HEK293 (cell line): ENCODE measurements around the gene DPM1.

Experiments
- CTCF ChIA-PET: fragments of 350-600 bp; formaldehyde crosslinking; extraction: SDS; loops from one replicate; lab custom pipeline; 2021; ENCODE audit warnings: antibody characterized with exemption; lab: Yijun Ruan, JAX
- POLR2A ChIA-PET: fragments of 300-600 bp; formaldehyde crosslinking; extraction: SDS; loops from one replicate; lab custom pipeline; 2020; ENCODE audit warnings: antibody characterized with exemption, inconsistent platforms; lab: Yijun Ruan, JAX
- H3K27ac ChIP-seq: fragments of 200-500 bp; sonication (Bioruptor generic); 2 replicates; pipeline ENCODE4 v1.5.1; 2014; ENCODE audit warnings: low read depth, low read length, control low read depth, inconsistent platforms; ENCODE audit errors: extremely low read depth
- H3K36me3 ChIP-seq, 2 experiments: fragments of 200-500 bp in 1 of 2; sonication (Bioruptor generic) in 1 of 2; 1 replicate in 1 of 2; 2 replicates in 1 of 2; pipeline ENCODE4 v1.5.1; 2014 to 2017; ENCODE audit warnings: inconsistent platforms in 2 of 2, low read length in 2 of 2; ENCODE audit not compliant: control insufficient read depth in 2 of 2, insufficient read depth in 1 of 2
- H3K4me1 ChIP-seq: fragments of 200-500 bp; sonication (Bioruptor generic); 2 replicates; pipeline ENCODE4 v1.5.1; 2014; ENCODE audit warnings: mild to moderate bottlenecking, low read length, inconsistent platforms; ENCODE audit not compliant: control insufficient read depth, insufficient read depth
- H3K4me3 ChIP-seq: 2 replicates; pipeline ENCODE4 v1.5.1; 2011; ENCODE audit warnings: low read depth, mild to moderate bottlenecking, control low read depth, low read length, moderate library complexity
- H3K9me3 ChIP-seq: fragments of 200-500 bp; sonication (Bioruptor generic); 2 replicates; pipeline ENCODE4 v1.5.1; 2014; ENCODE audit warnings: low read depth, low read length, inconsistent platforms; ENCODE audit not compliant: control insufficient read depth, insufficient read depth
- EGR2 ChIP-seq: fragments of 450-650 bp; formaldehyde crosslinking; IDR thresholded peaks from 2 replicates; pipeline ENCODE4 v1.5.1; 2016; ENCODE audit warnings: low read depth, missing biosample characterization, missing genetic modification characterization
- GLI4 ChIP-seq: fragments of 450-650 bp; formaldehyde crosslinking; IDR thresholded peaks from 2 replicates; pipeline ENCODE4 v1.5.1; 2016; ENCODE audit warnings: missing biosample characterization, missing genetic modification characterization
- KLF1 ChIP-seq: fragments of 450-650 bp; formaldehyde crosslinking; IDR thresholded peaks from 2 replicates; pipeline ENCODE4 v1.5.1; 2016; ENCODE audit warnings: missing biosample characterization, missing genetic modification characterization
- KLF10 ChIP-seq: fragments of 450-650 bp; IDR thresholded peaks from 2 replicates; pipeline ENCODE4 v1.5.1; 2018; ENCODE audit warnings: missing biosample characterization, mild to moderate bottlenecking, missing genetic modification characterization
- KLF7 ChIP-seq: fragments of 450-650 bp; formaldehyde crosslinking; IDR thresholded peaks from 2 replicates; pipeline ENCODE4 v1.5.1; 2016; ENCODE audit warnings: missing biosample characterization, missing genetic modification characterization, borderline replicate concordance
- KLF9 ChIP-seq: fragments of 450-650 bp; formaldehyde crosslinking; IDR thresholded peaks from 2 replicates; pipeline ENCODE4 v1.5.1; 2016; ENCODE audit warnings: missing biosample characterization, missing genetic modification characterization, low read depth
- OSR2 ChIP-seq: fragments of 450-650 bp; formaldehyde crosslinking; IDR thresholded peaks from 2 replicates; pipeline ENCODE4 v1.5.1; 2016; ENCODE audit warnings: missing biosample characterization, missing genetic modification characterization
- TSHZ1 ChIP-seq: fragments of 450-650 bp; formaldehyde crosslinking; IDR thresholded peaks from 2 replicates; pipeline ENCODE4 v1.5.1; 2016; ENCODE audit warnings: missing biosample characterization, missing genetic modification characterization, borderline replicate concordance
- ZBTB26 ChIP-seq: fragments of 450-650 bp; formaldehyde crosslinking; optimal IDR thresholded peaks from 2 replicates; pipeline ENCODE3; 2016; ENCODE audit warnings: missing biosample characterization, mild to moderate bottlenecking, missing genetic modification characterization
- ZNF121 ChIP-seq: fragments of 450-650 bp; formaldehyde crosslinking; IDR thresholded peaks from 2 replicates; pipeline ENCODE4 v1.5.1; 2016; ENCODE audit warnings: missing biosample characterization, missing genetic modification characterization
- ZNF292 ChIP-seq: fragments of 450-650 bp; formaldehyde crosslinking; IDR thresholded peaks from 2 replicates; pipeline ENCODE4 v1.5.1; 2016; ENCODE audit warnings: low read depth, missing biosample characterization, missing genetic modification characterization, borderline replicate concordance
- ZNF350 ChIP-seq: fragments of 450-650 bp; formaldehyde crosslinking; IDR thresholded peaks from 2 replicates; pipeline ENCODE4 v1.5.0; 2017; ENCODE audit warnings: missing biosample characterization, mild to moderate bottlenecking, missing genetic modification characterization
- ZNF354C ChIP-seq: fragments of 450-650 bp; formaldehyde crosslinking; IDR thresholded peaks from 2 replicates; pipeline ENCODE4 v1.5.1; 2016; ENCODE audit warnings: missing biosample characterization, missing genetic modification characterization, low read depth, borderline replicate concordance
- ZNF416 ChIP-seq: fragments of 450-650 bp; formaldehyde crosslinking; IDR thresholded peaks from 2 replicates; pipeline ENCODE4 v1.5.1; 2016; ENCODE audit warnings: missing biosample characterization, missing genetic modification characterization
- ZNF426 ChIP-seq: fragments of 450-650 bp; formaldehyde crosslinking; IDR thresholded peaks from 2 replicates; pipeline ENCODE4 v1.5.1; 2017; ENCODE audit warnings: missing biosample characterization, missing genetic modification characterization, mild to moderate bottlenecking, inconsistent platforms, moderate library complexity
- ZNF473 ChIP-seq: fragments of 450-650 bp; formaldehyde crosslinking; IDR thresholded peaks from 2 replicates; pipeline ENCODE4 v1.5.1; 2017; ENCODE audit warnings: missing biosample characterization, missing genetic modification characterization
- ZNF521 ChIP-seq: fragments of 450-650 bp; formaldehyde crosslinking; IDR thresholded peaks from 2 replicates; pipeline ENCODE4 v1.5.1; 2017; ENCODE audit warnings: missing biosample characterization, mild to moderate bottlenecking, missing genetic modification characterization
- ZNF548 ChIP-seq: fragments of 450-650 bp; formaldehyde crosslinking; IDR thresholded peaks from 2 replicates; pipeline ENCODE4 v1.5.1; 2016; ENCODE audit warnings: missing biosample characterization, missing genetic modification characterization
- ZNF707 ChIP-seq: fragments of 450-650 bp; formaldehyde crosslinking; IDR thresholded peaks from 2 replicates; pipeline ENCODE4 v1.5.1; 2016; ENCODE audit warnings: missing biosample characterization, missing genetic modification characterization
- ZNF76 ChIP-seq: fragments of 450-650 bp; formaldehyde crosslinking; IDR thresholded peaks from 2 replicates; pipeline ENCODE4; 2016; ENCODE audit warnings: low read depth, missing biosample characterization, missing genetic modification characterization, borderline replicate concordance
- TF ChIP-seq, protein P1 (sequence below): fragments of 450-650 bp; formaldehyde crosslinking; IDR thresholded peaks from 2 replicates; pipeline ENCODE4 v1.5.1; 2016; ENCODE audit warnings: missing biosample characterization, missing genetic modification characterization
- TF ChIP-seq, protein P2 (sequence below): fragments of 450-650 bp; formaldehyde crosslinking; IDR thresholded peaks from 2 replicates; pipeline ENCODE4 v1.5.1; 2017; ENCODE audit warnings: missing biosample characterization, missing genetic modification characterization

DPM1 gene

DNA sequence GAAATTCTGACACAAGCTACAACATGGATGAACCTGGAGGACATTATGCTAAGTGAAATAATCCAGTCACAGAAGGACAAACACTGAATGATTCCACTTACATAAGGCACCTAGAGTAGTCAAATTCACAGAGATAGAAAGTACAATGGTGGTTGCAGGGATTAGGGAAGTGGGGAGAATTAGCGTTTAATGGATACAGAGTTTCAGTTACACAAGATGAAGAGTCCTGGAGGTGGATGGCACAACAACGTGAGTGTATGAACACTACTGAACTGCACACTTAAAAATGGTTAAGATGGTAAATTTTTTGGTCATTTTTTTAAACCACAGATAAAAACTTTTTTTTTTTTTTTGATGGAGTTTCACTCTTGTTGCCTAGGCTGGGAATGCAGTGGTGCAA, 25.0 kb upstream of the DPM1 start (continued):
- TF ChIP-seq, protein P1, sequence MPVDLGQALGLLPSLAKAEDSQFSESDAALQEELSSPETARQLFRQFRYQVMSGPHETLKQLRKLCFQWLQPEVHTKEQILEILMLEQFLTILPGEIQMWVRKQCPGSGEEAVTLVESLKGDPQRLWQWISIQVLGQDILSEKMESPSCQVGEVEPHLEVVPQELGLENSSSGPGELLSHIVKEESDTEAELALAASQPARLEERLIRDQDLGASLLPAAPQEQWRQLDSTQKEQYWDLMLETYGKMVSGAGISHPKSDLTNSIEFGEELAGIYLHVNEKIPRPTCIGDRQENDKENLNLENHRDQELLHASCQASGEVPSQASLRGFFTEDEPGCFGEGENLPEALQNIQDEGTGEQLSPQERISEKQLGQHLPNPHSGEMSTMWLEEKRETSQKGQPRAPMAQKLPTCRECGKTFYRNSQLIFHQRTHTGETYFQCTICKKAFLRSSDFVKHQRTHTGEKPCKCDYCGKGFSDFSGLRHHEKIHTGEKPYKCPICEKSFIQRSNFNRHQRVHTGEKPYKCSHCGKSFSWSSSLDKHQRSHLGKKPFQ (tag by site-specific recombination) = no peak
- TF ChIP-seq ZNF521 (tag by site-specific recombination) (no peak), ZNF548 (tag by site-specific recombination) (no peak), GLI4 (tag by site-specific recombination) (no peak), ZNF350 (tag by site-specific recombination) (no peak)

DNA sequence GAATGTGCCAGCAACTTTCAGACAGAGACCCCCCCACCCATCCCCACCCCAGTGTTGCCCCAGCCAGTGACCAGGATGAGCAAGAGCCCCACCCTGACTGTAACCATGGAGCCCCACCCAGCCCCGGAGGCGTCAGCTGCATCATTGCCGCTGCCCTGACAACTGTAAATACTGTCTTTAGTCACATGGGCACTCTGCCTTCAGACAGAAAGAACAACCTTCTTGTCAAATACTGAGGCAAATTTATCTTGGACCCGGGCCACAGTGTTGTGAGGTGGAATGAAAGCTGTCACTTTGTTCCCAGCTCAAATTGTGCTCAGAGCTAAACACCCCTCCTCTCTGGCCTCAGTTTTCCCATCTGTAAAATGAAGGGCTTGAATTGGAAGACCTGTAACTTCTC, 24.0 kb upstream of the DPM1 start:
- CTCF ChIA-PET = interaction anchor here (0.5 to 4.3 kb wide), 27 partner anchors 9 to 1139 kb away, joined by 3 to 31 read pairs (median 4); partner anchors contain the start of gene BCAS4
- no peak overlapping the region for H3K27ac ChIP-seq
- no peaks in the 10 kb centered on the region for H3K9me3 ChIP-seq
- TF ChIP-seq OSR2 (tag by site-specific recombination) (no peak), ZNF473 (tag by site-specific recombination) (no peak), ZNF292 (tag by site-specific recombination) (no peak), KLF1 (tag by site-specific recombination) (peak; percentile 80), TSHZ1 (tag by site-specific recombination) (peak; percentile 62; the same call in 1 of the 2 replicates), ZNF426 (tag by site-specific recombination) (no peak), ZNF416 (tag by site-specific recombination) (no peak), ZNF354C (tag by site-specific recombination) (no peak), KLF7 (tag by site-specific recombination) (no peak)
- TF ChIP-seq, all 188 proteins: peak for 2
- H3K4me3 ChIP-seq = no peak overlapping the region
- no peaks in the 10 kb centered on the region for H3K4me1 ChIP-seq
- H3K36me3 ChIP-seq = no peaks in the 10 kb centered on the region
- POLR2A ChIA-PET = interaction anchor here (0.6 kb wide), 1 partner anchor 52 kb away, joined by 4 read pairs; no protein-coding TSS in a partner anchor

DNA sequence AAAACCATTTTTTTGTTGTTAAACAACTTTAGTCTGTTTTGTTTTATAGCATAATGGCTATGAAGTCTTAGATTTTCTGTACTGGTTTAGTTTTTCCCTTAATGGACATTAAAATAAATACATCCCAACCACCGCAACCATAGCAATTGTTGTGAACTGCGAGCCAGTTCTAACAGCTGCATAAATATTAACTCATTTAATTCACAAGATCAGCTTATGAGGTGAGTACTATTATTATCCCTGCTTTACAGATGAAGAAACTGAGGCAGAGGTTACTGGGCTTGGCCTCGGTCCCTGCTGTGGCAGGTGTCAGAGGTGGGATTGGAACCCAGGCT, 23.3 kb upstream of the DPM1 start:
- TF ChIP-seq KLF9 (tag by site-specific recombination) (no peak), ZNF354C (tag by site-specific recombination) (no peak), EGR2 (no peak), ZNF121 (tag by site-specific recombination) (no peak), ZNF76 (tag by site-specific recombination) (no peak), KLF10 (no peak), ZNF707 (tag by site-specific recombination) (no peak), GLI4 (tag by site-specific recombination) (no peak), ZBTB26 (tag by site-specific recombination) (peak; percentile 3)
- TF ChIP-seq, protein P2, sequence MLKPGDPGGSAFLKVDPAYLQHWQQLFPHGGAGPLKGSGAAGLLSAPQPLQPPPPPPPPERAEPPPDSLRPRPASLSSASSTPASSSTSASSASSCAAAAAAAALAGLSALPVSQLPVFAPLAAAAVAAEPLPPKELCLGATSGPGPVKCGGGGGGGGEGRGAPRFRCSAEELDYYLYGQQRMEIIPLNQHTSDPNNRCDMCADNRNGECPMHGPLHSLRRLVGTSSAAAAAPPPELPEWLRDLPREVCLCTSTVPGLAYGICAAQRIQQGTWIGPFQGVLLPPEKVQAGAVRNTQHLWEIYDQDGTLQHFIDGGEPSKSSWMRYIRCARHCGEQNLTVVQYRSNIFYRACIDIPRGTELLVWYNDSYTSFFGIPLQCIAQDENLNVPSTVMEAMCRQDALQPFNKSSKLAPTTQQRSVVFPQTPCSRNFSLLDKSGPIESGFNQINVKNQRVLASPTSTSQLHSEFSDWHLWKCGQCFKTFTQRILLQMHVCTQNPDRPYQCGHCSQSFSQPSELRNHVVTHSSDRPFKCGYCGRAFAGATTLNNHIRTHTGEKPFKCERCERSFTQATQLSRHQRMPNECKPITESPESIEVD = 0 out of 2 replicates have a peak, but pooled peaks have one; percentile 11
- Histone ChIP-seq H3K27ac (no peak overlapping the region), H3K4me1 (no peaks in the 10 kb centered on the region), H3K9me3 (no peaks in the 10 kb centered on the region), H3K36me3 (no peaks in the 10 kb centered on the region), H3K4me3 (no peak overlapping the region)
- ChIA-PET CTCF (interaction anchor here (0.5 to 4.3 kb wide), 35 partner anchors 9 to 1331 kb away, joined by 3 to 31 read pairs (median 4); partner anchors contain the start of genes BCAS4, DPM1 and MOCS3), POLR2A (interaction anchor here (0.6 kb wide), 1 partner anchor 1123 kb away, joined by 3 read pairs; no protein-coding TSS in a partner anchor)
